ENCODE results near the gene ASAP2. TPM values are rescaled to one million over a fixed set of nuclear protein-coding genes. Genes with fewer than 3 reads are reported as not detected.

ASAP2 gene
- total and polyA plus RNA-seq, 9 of the 15 experiments (the other 6 are each of a cell fraction or from before 2014, with no cell fraction given) = 0.06 to 4.3 (median 3.1) TPM

- no peaks in the 10 kb centered on the region for H3K27me3 ChIP-seq (ENCODE audit: control insufficient read depth in 2 of 2, insufficient read depth in 2 of 2, low read length in 2 of 2)
- POLR2A ChIA-PET = interaction anchor here (1.0 kb wide), 2 partner anchors 15 to 17 kb away, joined by 3 to 4 read pairs; no protein-coding TSS in a partner anchor
- DNase-seq (ENCODE audit: extremely low read depth in 1 of 4, low spot score in 3 of 4) (no peak), FAIRE-seq (no peak), ATAC-seq (no peak)
- peaks cover 11 to 22% of the 10 kb centered on the region in 2 experiments; a peak in 4 of 5 replicates for H3K4me1 ChIP-seq (replicated peaks in 1 of 2; ENCODE audit: control insufficient read depth in 2 of 2, insufficient read depth in 2 of 2, low read length in 2 of 2)
- in situ Hi-C loops (cut with MboI) (no loop called here), intact Hi-C loops (cut with micrococcal nuclease) (no loop called here)
- 68% methylated on average over 3 of the region's 3 CpGs for WGBS (ENCODE audit: insufficient coverage, low coverage, missing lambda C conversion rate)
- no peaks in the 10 kb centered on the region for H4K20me1 ChIP-seq (replicated peaks; ENCODE audit: control insufficient read depth, insufficient read depth, low read length)
- no peak overlapping the region for H3K27ac ChIP-seq (ENCODE audit: extremely low read depth, low read depth, low read length)
- BruUV-seq (replicated peaks) = no TSS peak
- no peak for TF ChIP-seq TBP (optimal IDR thresholded peaks at IDR 0.05; ENCODE audit: low read depth, low read length)
- no peak for TF ChIP-seq SIRT6 (IDR thresholded peaks at IDR 0.05; ENCODE audit: low read depth, low read length)
- TF ChIP-seq ZNF717 (CRISPR knock-in tag; IDR thresholded peaks at IDR 0.05) = no peak
- no peak for TF ChIP-seq GATAD2B (IDR thresholded peaks at IDR 0.05; ENCODE audit: borderline replicate concordance)
- no peak for TF ChIP-seq ZNF561 (CRISPR knock-in tag; conservative IDR thresholded peaks at IDR 0.05)
- H3K4me3 ChIP-seq = no peak overlapping the region
- no peaks in the 10 kb centered on the region for H3K9me1 ChIP-seq (ENCODE audit: control insufficient read depth, insufficient read depth, low read length)
- H2AFZ ChIP-seq (ENCODE audit: low read depth, low read length) = no peak overlapping the region
- H3K9me3 ChIP-seq (replicated peaks; ENCODE audit: control insufficient read depth, insufficient read depth, low read depth, low read length) = no peaks in the 10 kb centered on the region
- CTCF ChIA-PET (ENCODE audit: low intra/inter-chr PET ratio) = no interaction called here
- peaks cover 31% of the 10 kb centered on the region for H3K79me2 ChIP-seq (ENCODE audit: control insufficient read depth, insufficient read depth, low read length)
- no peak overlapping the region for H3K9ac ChIP-seq (ENCODE audit: insufficient read depth in 1 of 2, low read depth in 2 of 2, low read length in 2 of 2)
- H3K4me2 ChIP-seq (ENCODE audit: insufficient read depth, low read length) = no peak overlapping the region
- peaks cover 15% of the 10 kb centered on the region; the same call in 2 of the 3 replicates for H3K36me3 ChIP-seq (ENCODE audit: control insufficient read depth, insufficient read depth, low read length)
Measured at GRCh38 chr2:9419541-9419940, 212.9 kb downstream of the ASAP2 start.

- ATAC-seq = no peak
- ChIA-PET CTCF (ENCODE audit: low intra/inter-chr PET ratio) (interaction anchor here (0.6 kb wide), 1 partner anchor 1211 kb away, joined by 3 read pairs; no protein-coding TSS in a partner anchor), POLR2A (interaction anchor here (1.0 kb wide), 2 partner anchors 16 to 18 kb away, joined by 3 to 4 read pairs; no protein-coding TSS in a partner anchor)
- H3K9me1 ChIP-seq (ENCODE audit: control insufficient read depth, insufficient read depth, low read length) = no peaks in the 10 kb centered on the region
- 73% methylated on average over 10 of the region's 10 CpGs for WGBS (ENCODE audit: insufficient coverage, low coverage, missing lambda C conversion rate)
- peaks cover 17% of the 10 kb centered on the region; the same call in 2 of the 3 replicates for H3K36me3 ChIP-seq (ENCODE audit: control insufficient read depth, insufficient read depth, low read length)
- intact Hi-C loops (cut with micrococcal nuclease) (loop anchor here (5.0 kb wide), 3 partner anchors 132 to 278 kb away; partner anchors contain the start of gene ASAP2), in situ Hi-C loops (cut with MboI) (no loop called here)
- no peak overlapping the region for H3K4me2 ChIP-seq (ENCODE audit: insufficient read depth, low read length)
- peak overlapping the region in 1 of 2 experiments; percentile 4; a peak in 2 of 4 replicates for H3K9ac ChIP-seq (ENCODE audit: insufficient read depth in 1 of 2, low read depth in 2 of 2, low read length in 2 of 2)
- peaks cover 41% of the 10 kb centered on the region for H3K79me2 ChIP-seq (ENCODE audit: control insufficient read depth, insufficient read depth, low read length)
- peaks cover 19 to 29% of the 10 kb centered on the region in 2 experiments; a peak in 4 of 5 replicates for H3K4me1 ChIP-seq (replicated peaks in 1 of 2; ENCODE audit: control insufficient read depth in 2 of 2, insufficient read depth in 2 of 2, low read length in 2 of 2)
- no TSS peak for BruUV-seq (replicated peaks)
- no peak for FAIRE-seq
- no peak overlapping the region for H2AFZ ChIP-seq (ENCODE audit: low read depth, low read length)
- no peak overlapping the region for H3K27ac ChIP-seq (ENCODE audit: extremely low read depth, low read depth, low read length)
- H3K9me3 ChIP-seq (replicated peaks; ENCODE audit: control insufficient read depth, insufficient read depth, low read depth, low read length) = no peaks in the 10 kb centered on the region
- no peaks in the 10 kb centered on the region for H3K27me3 ChIP-seq (ENCODE audit: control insufficient read depth in 2 of 2, insufficient read depth in 2 of 2, low read length in 2 of 2)
- no peak overlapping the region for H3K4me3 ChIP-seq
- no peak for DNase-seq (ENCODE audit: extremely low read depth in 1 of 4, low spot score in 3 of 4)
- H4K20me1 ChIP-seq (replicated peaks; ENCODE audit: control insufficient read depth, insufficient read depth, low read length) = no peaks in the 10 kb centered on the region
- TF ChIP-seq BACH1 (tag; IDR thresholded peaks at IDR 0.05) = no peak
- no peak for TF ChIP-seq KLF1 (tag; IDR thresholded peaks at IDR 0.05)
- TF ChIP-seq TCF15 (CRISPR knock-in tag; IDR thresholded peaks at IDR 0.05) = no peak
- no peak for TF ChIP-seq CEBPG (CRISPR knock-in tag; IDR thresholded peaks at IDR 0.05)
- TF ChIP-seq CEBPG (tag; conservative IDR thresholded peaks at IDR 0.05 in 1 of 2, IDR thresholded peaks at IDR 0.05 in 1 of 2) = no peak
- TF ChIP-seq CBX8 (IDR thresholded peaks at IDR 0.05; ENCODE audit: borderline replicate concordance, extremely low read depth, low read depth, low read length, poor library complexity, severe bottlenecking) = no peak
- TF ChIP-seq ZNF699 (CRISPR knock-in tag; IDR thresholded peaks at IDR 0.05; ENCODE audit: insufficient replicate concordance) = no peak
- no peak for TF ChIP-seq SLC30A9 (CRISPR knock-in tag; IDR thresholded peaks at IDR 0.05)
- no peak for TF ChIP-seq ZNF282 (CRISPR knock-in tag; IDR thresholded peaks at IDR 0.05)
- TF ChIP-seq SETDB1 (IDR thresholded peaks at IDR 0.05; ENCODE audit: low read length) = no peak
- TF ChIP-seq ZZZ3 (IDR thresholded peaks at IDR 0.05) = no peak
Measured at GRCh38 chr2:9420495-9420894, 213.9 kb downstream of the ASAP2 start.
